Fibroblast of mammary gland (primary cell): ENCODE data around the gene BMP2.

Experiments
- DNase-seq: peaks from one replicate; pipeline ENCODE4 v3.0.0-alpha.2; 2010; ENCODE audit warnings: low read depth
- H3K4me3 ChIP-seq: 2 replicates; pipeline ENCODE4 v1.5.1; 2011; ENCODE audit warnings: low read depth, mild to moderate bottlenecking, low read length, moderate library complexity; ENCODE audit not compliant: control insufficient read depth
- CTCF ChIP-seq: conservative IDR thresholded peaks from 2 replicates; pipeline ENCODE4 v1.5.1; 2011; ENCODE audit warnings: low read depth, low read length, inconsistent platforms; ENCODE audit not compliant: control insufficient read depth, insufficient read depth

The BMP2 gene

GRCh38 chr20:6744805-6745204, 22.7 kb upstream of the BMP2 start:
- no peak for DNase-seq
- TF ChIP-seq CTCF, result no peak
- H3K4me3 ChIP-seq, result no peak overlapping the region

GRCh38 chr20:6746901-6747609, 20.4 kb upstream of the BMP2 start:
- DNase-seq, result peak; percentile 6
- no peak overlapping the region for H3K4me3 ChIP-seq
- TF ChIP-seq CTCF, result no peak

GRCh38 chr20:6750438-6750837, 17.0 kb upstream of the BMP2 start:
- no peak for DNase-seq
- H3K4me3 ChIP-seq, result no peak overlapping the region
- no peak for TF ChIP-seq CTCF

- TF ChIP-seq CTCF, result no peak
Measured at GRCh38 chr20:6756693-6757595, 10.5 kb upstream of the BMP2 start.

GRCh38 chr20:6764619-6765018, 2.9 kb upstream of the BMP2 start:
- no peak for DNase-seq
- H3K4me3 ChIP-seq, result no peak overlapping the region
- no peak for TF ChIP-seq CTCF

More at GRCh38 chr20:6756693-6757595, 10.5 kb upstream of the BMP2 start:
- DNase-seq, result no peak
- H3K4me3 ChIP-seq, result no peak overlapping the region

GRCh38 chr20:6765469-6766058, 1.9 kb upstream of the BMP2 start:
- peak; percentile 48 for TF ChIP-seq CTCF
- peak; percentile 70 for DNase-seq
- H3K4me3 ChIP-seq, result no peak overlapping the region
